KBM-7 (cell line): ENCODE results near the gene NKPD1.

Source experiments
- DNase-seq: peaks from one replicate; pipeline ENCODE4 v3.0.0-alpha.2; 2015
- in situ Hi-C: fragments of 300-500 bp; cut with MboI; formaldehyde crosslinking; loops from 2 replicates; pipeline ENCODE4 v1.14.3; 2020; ENCODE audit warnings: low sequenced_read_pairs, low pct_unique_long_range_greater_than_20kb, mixed read lengths

Gene NKPD1

GRCh38 chr19:45144431-45145269 is 16.1 kb downstream of the NKPD1 start:
- in situ Hi-C loops = no loop called here
- DNase-seq = no peak

GRCh38 chr19:45142726-45143110 is 18.1 kb downstream of the NKPD1 start:
- no peak for DNase-seq
- in situ Hi-C loops = no loop called here

GRCh38 chr19:45142016-45142725 is 18.6 kb downstream of the NKPD1 start:
- in situ Hi-C loops = no loop called here

GRCh38 chr19:45141203-45141900 is 19.4 kb downstream of the NKPD1 start:
- in situ Hi-C loops = no loop called here
- DNase-seq = no peak

More at GRCh38 chr19:45142016-45142725, 18.6 kb downstream of the NKPD1 start:
- no peak for DNase-seq

DNA sequence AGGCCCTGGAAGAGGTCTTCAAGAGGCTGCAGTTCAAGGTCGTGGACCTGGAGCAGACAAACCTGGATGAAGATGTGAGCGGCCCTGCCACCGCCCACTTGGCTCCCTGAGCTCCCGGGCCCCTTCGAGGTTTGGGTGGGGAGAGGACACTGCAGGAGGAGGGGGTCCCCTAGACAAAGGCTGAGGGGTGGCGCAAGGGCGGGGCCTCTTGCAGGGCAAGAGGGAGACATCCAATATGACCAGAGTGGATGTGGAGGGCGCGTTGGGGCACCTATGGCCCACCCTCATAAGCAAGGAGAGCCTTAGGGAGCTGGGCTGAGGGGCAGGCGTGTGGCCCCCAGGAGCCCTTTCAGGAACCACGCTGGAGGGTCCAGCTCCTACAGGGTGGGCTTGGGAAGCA is 20.2 kb downstream of the NKPD1 start:
- in situ Hi-C loops = no loop called here
- no peak for DNase-seq

GRCh38 chr19:45140144-45140503 is 20.7 kb downstream of the NKPD1 start:
- in situ Hi-C loops = no loop called here
- no peak for DNase-seq

- in situ Hi-C loops = no loop called here
- DNase-seq = no peak
These were observed 21.3 kb downstream of the NKPD1 start for GRCh38 chr19:45139286-45140143.

DNA sequence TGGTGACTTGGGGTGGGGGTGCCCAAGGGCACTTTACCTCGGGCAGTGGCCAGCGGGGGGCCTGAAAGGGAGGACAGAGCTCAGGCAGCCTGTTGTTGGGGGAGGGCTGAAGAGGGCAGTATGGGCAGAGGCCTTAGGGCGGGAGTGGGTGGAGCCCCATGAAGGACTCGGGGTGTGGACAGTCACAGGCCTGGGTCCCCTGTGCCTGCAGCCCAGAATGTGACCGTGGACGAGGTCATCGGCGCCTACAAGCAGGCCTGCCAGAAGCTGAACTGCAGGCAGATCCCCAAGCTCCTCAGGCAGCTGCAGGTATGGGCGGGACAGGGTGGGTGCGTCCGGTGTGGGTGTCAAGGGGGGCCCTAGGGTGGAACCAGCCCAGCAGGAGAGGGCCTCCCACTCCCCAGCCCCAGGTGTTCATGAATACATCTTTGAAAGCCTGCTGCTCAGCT is 22.5 kb downstream of the NKPD1 start:
- DNase-seq = no peak
- in situ Hi-C loops = no loop called here

GRCh38 chr19:45137179-45137761 is 23.5 kb downstream of the NKPD1 start:
- DNase-seq = no peak
- in situ Hi-C loops = no loop called here

DNA sequence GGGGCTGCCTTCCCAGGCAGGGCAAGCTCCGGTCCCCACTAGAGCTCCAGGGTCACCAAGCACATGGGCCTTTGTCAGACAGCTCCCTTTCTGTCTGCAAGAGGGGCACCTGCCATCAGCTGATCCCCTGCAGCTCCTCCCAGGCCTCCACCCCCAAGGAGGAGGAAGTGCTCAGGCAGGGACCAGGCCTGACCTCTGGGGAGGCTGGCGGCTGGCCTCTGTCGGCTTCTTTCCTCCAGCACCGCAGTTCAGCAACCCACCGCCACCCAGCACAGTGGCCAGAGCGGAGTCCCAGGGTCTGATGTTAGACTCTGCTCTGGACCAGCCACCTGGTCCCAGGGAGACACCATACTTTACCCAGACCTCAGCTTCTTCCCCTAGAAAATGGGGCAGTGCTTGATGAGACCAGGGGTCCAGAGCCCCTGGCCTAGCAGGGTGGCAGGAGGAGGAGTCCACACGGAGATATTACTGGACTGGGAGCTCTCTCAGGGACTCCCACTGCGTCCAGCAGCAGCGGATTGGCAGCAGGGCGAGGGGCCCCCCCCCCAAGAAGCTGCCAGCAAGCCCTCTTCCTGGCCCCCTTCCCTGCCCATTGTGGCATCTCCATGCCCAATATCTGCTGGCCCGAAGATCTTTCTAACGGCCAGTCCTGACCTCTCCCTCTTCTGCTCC is 24.1 kb downstream of the NKPD1 start:
- in situ Hi-C loops = no loop called here
- DNase-seq = peak; percentile 56

DNA sequence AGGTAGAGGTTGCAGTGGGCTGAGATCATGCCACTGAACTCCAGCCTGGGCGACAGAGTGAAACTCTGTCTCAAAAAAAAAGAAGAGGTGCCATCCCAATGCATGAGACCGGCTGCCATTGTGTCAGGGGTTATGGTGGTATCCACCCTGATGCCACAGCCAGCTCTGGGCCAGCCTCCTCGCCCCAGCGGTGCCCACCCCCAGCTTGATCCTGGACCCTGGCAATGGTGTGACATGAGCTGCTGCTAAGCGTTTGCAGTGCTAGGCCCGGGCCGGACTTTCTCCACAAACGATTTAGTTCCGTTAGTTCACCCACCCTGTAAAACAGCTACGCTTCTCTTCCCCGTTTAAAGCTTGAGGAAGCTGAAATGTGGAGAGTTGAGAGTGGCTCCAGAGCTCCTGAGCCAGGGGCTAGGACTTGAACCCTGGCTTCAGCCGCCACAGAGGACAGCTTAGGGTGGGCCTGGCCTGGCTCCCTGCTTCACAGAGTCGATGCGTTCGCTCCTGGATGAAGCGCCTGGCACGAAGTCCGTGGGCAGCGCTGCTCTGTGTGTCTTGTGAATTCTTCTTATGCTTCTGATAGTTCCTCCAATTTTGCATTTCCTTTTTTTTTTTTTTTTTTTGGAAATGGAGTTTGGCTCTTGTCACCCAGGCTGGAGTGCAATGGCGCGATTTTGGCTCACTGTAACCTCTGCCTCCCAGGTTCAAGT is 25.5 kb downstream of the NKPD1 start:
- DNase-seq = no peak
- in situ Hi-C loops = no loop called here

DNA sequence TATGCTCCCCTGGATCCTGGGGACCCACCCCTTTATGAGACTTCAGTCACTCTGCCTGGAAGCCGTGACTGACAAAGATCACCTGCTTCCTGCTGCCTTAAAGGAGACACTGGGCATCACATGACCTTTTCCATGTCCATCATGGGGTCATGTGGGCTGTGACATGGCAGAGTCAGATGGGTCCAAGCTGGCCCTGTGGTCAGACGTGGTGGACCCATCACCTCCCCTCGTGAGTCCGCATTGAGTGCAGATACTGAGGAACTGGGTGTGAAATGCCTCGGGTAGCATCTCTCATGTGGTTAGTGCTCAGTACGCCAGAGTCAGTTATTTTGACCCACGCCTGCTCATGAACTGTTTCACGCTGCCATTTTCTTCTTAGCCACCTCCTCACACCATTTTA is 27.1 kb downstream of the NKPD1 start:
- in situ Hi-C loops = no loop called here

DNA sequence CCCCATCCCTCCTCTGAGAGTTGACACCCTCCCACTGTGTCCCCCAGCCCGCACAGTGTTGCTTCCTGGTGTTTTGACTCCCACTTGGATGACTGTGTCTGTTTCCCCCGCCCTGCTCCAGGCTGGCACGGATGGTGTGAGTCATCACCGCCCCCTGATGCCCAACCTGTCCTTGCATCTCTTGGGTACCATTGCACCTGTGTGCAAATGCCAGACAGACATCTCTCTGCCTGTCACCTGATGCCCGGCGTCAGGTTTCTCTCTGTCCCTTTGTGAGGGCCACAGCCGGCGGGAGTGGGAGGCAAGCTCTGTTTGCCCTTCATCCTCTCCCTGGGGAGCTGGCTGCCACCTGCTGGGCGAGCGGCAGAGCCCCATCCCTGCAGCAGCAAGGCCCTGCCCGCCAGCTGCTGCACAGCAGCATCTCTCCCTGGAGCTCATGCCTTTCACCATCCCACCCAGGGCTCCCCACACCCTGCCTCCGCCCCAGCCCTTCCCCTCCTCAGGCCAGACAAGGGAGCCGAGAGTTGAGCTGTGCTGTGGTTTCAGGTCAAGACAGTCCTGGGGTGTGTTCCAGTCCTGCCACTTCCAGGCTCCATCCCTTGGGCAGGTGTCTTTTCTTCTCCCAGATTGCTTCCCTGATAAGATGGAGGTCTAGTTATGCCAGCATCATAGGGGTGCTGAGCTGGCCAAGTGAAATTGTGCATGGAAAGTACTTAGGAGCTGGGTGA is 29.7 kb downstream of the NKPD1 start:
- in situ Hi-C loops = no loop called here
- no peak for DNase-seq

More for the DNA sequence above, 27.1 kb downstream of the NKPD1 start:
- no peak for DNase-seq

- in situ Hi-C loops = no loop called here
- DNase-seq = no peak
These were observed 30.5 kb downstream of the NKPD1 start for GRCh38 chr19:45130236-45130635.

DNA sequence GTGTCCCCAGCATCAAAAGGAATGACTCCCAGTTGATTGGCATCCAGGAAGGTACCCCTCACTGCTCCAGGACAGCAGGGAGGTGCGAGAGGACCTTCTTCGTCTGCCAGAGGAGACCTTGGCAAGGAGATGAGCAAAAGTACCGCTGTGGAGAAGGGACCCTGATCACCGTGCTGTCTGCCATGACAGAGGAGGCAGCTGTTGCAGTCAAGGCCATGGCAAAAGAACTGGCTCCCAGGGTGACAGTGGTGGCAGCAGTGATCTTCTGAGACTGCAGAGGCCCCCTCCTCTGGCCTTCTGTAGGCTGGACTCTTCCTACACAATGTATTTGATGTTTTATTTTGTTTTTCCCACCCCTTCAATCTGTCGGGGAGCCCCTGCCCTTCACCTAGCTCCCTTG is 32.0 kb downstream of the NKPD1 start:
- in situ Hi-C loops = no loop called here
- no peak for DNase-seq

- DNase-seq = no peak
- in situ Hi-C loops = no loop called here
These were observed 32.6 kb downstream of the NKPD1 start for GRCh38 chr19:45128146-45128545.

GRCh38 chr19:45126654-45127053 is 34.1 kb downstream of the NKPD1 start:
- in situ Hi-C loops = no loop called here
- DNase-seq = no peak
